ENCODE data around the gene PAFAH2.

Gene PAFAH2

DNA sequence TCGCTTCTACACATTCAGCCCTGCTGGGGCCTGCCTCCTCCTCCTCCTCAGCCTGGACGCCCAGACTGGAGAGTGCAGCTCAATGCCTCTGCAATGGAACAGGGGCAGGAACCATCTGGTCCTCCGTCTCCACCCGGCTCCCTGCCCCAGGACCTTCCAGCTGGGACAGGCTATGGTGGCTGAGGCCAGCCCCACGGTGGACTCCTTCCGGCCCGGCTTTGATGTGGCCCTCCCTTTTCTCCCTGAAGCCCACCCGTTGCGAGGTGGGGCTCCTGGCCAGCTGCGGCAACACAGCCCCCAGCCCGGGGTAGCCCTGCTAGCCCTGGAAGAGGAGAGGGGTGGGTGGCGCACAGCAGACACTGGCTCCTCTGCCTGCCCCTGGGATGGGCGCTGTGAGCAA, 25.1 kb upstream of the PAFAH2 start:
- peaks cover 8% of the 10 kb centered on the region for H3K4me1 Mint-ChIP-seq
- H3K27ac Mint-ChIP-seq, result peak overlapping the region; percentile 32
- H3K4me3 Mint-ChIP-seq, result no peak overlapping the region
- H3K9me3 Mint-ChIP-seq, result no peaks in the 10 kb centered on the region
- peaks cover 4% of the 10 kb centered on the region for H3K36me3 Mint-ChIP-seq
- ATAC-seq (no peak), DNase-seq (ENCODE audit: low spot score in 2 of 2) (no peak)

DNA sequence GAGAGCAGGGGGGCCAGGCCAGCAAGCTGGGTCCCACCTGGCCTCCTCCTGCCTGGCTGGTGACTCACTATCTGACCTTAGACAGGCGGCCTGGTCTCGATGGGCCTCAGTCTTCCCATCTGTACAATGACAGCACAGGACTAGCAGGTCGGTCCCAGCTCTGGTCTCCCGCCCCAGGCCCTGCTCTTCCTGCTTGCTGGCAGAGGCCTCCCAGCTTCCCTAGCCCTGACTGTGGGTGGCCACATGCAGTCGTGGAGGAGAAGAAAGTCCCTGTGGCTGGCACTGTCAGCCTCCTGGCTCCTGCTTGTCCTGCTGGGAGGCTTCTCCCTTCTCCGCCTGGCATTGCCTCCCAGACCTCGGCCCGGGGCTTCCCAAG, 24.5 kb upstream of the PAFAH2 start:
- Mint-ChIP-seq H3K9me3 (no peaks in the 10 kb centered on the region), H3K4me3 (no peak overlapping the region), H3K4me1 (peaks cover 8% of the 10 kb centered on the region), H3K27ac (peak overlapping the region; percentile 32), H3K36me3 (peaks cover 4% of the 10 kb centered on the region)
- no peak for ATAC-seq
- DNase-seq (ENCODE audit: low spot score in 2 of 2), result no peak

DNA sequence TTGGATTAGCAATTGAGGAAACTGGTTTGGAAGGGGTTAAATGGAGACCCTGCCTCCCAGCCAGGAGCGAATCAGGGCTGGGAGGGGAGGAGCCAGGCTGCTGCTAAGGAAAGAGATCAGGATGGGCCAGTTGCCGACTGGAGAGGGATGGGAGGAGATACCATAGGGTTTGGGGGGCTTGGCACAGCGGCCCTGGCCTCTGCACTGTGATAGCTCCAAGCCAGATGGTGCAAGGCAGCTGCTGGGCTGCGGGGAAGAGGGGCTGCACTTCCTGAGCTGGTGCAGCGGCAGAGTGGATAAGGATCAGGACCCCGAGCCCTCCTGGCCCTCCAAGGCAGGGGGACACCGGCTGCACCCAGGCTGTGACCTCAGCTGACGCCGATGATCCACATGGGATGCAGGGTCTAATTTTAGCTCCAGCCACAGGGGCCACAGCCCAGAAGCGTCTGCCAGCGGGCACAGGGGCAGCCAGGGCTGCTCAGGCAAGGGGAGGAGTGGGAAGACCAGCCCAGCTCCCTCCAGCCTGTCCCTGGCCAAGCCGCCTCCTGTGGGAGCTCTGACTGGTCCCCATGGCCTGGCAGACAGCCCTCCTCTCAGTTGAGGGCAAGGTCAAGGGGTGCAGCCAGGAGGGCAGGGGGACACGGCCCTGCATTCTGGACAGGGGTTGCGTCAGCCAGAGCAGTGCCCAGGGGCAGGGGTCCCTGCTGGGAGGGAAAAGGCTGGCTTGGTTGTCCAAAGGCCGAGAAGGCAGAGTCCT, 24.0 kb upstream of the PAFAH2 start, which contains the start of gene EXTL1:
Gene EXTL1 (plus strand): TSS at position 129 of the 757 bp plus-strand sequence. CDS start 872 bp downstream, outside the sequence.
- H3K9me3 Mint-ChIP-seq, result no peaks in the 10 kb centered on the region
- peaks cover 8% of the 10 kb centered on the region for H3K4me1 Mint-ChIP-seq
- H3K27ac Mint-ChIP-seq, result peak within 1 kb of the TSS; percentile 32
- H3K4me3 Mint-ChIP-seq, result no peak within 1 kb of the TSS
- DNase-seq (ENCODE audit: low spot score in 2 of 2) (no peak), ATAC-seq (no peak)
- peaks cover 4% of the 10 kb centered on the region for H3K36me3 Mint-ChIP-seq

DNA sequence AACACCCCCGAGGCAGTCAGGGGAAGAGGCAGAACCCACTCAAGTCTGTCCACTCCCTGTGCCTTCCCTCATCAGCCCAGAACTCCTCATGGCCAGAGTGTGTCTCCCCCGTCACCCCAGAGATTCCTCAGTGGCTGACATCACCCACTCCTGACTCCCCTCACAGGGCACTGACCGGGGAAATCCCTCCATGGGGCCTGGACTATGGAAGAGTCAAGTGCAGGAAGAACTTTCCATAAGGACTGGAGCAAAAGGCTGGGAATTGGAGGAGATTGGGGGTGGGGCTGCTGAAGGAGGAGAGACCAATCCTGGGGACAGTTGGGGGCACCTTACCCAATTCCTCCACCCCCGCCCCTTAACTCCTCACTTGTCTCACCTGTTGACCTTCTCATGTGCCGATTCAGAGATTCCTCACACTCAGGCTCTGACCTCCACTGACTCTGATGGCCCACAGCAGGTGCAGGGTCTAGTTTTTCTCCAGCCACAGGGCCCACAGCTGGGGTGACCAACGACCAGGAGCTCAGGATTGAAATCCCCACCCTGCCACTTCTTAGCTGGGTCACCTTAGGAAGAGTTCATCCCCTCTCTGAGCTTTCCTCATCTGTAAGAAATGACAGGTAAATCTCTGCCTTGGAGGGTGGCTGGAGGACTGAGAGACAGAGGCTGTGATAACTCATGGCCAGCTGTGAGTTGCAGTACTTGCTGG, 23.2 kb upstream of the PAFAH2 start:
- DNase-seq (ENCODE audit: low spot score in 2 of 2) (no peak), ATAC-seq (no peak)
- Mint-ChIP-seq H3K4me3 (no peak overlapping the region), H3K4me1 (peaks cover 8% of the 10 kb centered on the region), H3K27ac (peak overlapping the region; percentile 29), H3K9me3 (no peaks in the 10 kb centered on the region), H3K36me3 (peaks cover 4% of the 10 kb centered on the region)

DNA sequence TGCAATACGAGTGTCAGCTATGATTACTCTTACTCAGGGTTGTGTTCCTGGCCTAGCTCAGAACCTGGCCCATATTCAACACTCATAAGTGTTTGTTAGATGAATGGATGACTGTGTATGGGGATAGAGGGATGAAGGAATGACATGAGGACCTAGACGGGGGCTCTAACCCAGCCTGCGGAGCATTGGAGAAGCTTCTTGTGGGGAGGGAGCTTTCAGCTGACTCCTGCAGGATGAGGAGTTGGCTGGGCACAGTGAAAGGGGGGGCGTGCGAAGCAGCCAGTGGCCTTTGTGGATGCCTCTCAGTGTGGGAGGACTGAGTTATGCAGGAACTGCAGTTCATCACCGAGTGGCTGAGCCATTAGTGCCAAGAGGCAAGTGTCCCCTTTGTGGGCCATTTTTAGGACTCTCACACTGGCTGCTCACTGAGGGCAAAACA, 22.5 kb upstream of the PAFAH2 start:
- peaks cover 4% of the 10 kb centered on the region for H3K36me3 Mint-ChIP-seq
- no peak overlapping the region for H3K4me3 Mint-ChIP-seq
- DNase-seq (ENCODE audit: low spot score in 2 of 2), result no peak
- H3K4me1 Mint-ChIP-seq, result peaks cover 8% of the 10 kb centered on the region
- ATAC-seq, result no peak
- H3K27ac Mint-ChIP-seq, result no peak overlapping the region
- H3K9me3 Mint-ChIP-seq, result no peaks in the 10 kb centered on the region

DNA sequence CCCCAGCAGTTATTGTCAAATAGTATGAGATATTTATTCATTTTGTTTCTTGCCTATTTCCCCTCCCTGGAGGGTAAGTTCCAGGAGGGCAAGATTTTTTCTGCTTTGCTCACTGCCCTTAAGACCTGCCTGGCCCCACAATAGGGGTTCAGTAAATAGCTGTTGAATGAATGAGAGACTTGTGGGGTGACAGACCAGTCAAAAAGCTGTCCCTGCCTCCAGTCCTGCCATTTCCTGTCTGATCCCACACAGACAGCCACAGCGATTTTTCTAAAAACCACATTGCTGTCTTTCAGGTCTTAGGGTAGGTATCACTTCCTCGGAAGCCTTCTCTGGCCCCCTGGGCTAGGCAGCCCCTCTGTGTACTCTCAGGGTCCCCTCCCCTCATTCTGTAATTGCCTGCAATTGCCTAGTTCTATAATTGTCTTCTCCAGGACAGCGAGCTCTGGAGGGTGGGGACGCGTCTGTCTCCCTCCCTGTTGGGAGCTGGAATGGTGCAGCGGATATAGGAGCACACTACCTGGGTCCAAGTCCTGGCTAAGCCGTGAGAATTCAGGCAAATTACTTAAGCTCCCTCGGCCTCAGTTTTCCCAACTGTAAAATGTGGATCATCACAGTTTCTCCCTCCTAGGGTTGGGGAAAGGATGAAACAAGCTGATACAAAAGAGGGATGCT, 21.9 kb upstream of the PAFAH2 start:
- Mint-ChIP-seq H3K27ac (no peak overlapping the region), H3K9me3 (no peaks in the 10 kb centered on the region), H3K4me1 (peaks cover 8% of the 10 kb centered on the region), H3K36me3 (peaks cover 4% of the 10 kb centered on the region), H3K4me3 (no peak overlapping the region)
- ATAC-seq (no peak), DNase-seq (ENCODE audit: low spot score in 2 of 2) (no peak)

DNA sequence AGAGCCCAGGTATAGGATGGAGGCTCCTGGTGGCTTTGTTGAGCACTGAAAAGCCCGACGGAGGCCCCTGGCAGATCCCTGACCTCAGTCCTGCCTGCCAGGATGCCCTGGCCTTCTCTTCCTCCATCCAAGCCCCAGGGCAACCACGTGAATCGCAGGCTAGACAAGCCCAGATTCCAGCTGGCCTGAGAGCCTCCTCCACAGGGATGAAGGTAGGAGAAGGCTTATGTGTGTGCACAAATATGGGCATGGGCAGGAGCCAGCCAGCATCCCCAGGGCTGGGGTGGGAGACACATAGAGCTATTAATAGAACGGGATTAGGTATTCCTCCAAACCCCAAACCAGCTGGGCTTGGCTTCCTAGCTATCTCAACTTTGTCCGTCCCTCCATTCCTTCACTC, 19.7 kb upstream of the PAFAH2 start:
- H3K9me3 Mint-ChIP-seq, result no peaks in the 10 kb centered on the region
- no peak overlapping the region for H3K4me3 Mint-ChIP-seq
- H3K36me3 Mint-ChIP-seq, result peaks cover 4% of the 10 kb centered on the region
- peaks cover 8% of the 10 kb centered on the region for H3K4me1 Mint-ChIP-seq
- ATAC-seq, result no peak
- H3K27ac Mint-ChIP-seq, result no peak overlapping the region
- no peak for DNase-seq (ENCODE audit: low spot score in 2 of 2)

DNA sequence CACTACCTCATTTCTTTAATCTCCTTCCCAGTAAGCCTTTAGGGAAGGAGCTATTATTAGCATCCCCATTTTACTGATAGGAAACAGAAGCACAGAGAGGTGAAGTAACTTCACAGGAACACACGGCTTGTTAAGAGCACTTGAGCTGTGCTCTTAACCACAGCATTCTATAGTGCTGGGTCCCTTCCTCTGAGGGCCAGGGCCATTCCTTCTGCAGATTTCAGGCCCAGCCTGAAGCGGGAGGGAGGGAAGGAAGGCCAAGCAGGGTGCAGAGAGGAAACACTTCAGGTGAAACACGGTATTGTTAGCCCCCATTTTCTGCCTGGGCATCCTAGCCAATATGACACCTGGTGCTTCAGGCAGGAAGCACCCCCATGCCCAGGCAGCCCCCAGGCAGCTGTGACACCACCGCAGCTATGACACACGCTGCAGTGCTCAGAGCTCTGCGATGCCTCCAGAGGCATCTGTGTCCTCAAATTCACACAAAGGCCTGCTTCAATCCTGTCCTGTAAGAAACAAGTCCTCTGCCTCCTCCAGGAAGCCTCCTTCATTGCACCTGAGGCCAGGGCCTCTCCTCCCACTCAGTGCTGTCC, 19.2 kb upstream of the PAFAH2 start:
- Mint-ChIP-seq H3K36me3 (peaks cover 4% of the 10 kb centered on the region), H3K9me3 (no peaks in the 10 kb centered on the region), H3K27ac (no peak overlapping the region), H3K4me1 (peaks cover 8% of the 10 kb centered on the region), H3K4me3 (no peak overlapping the region)
- no peak for DNase-seq (ENCODE audit: low spot score in 2 of 2)
- ATAC-seq, result no peak

DNA sequence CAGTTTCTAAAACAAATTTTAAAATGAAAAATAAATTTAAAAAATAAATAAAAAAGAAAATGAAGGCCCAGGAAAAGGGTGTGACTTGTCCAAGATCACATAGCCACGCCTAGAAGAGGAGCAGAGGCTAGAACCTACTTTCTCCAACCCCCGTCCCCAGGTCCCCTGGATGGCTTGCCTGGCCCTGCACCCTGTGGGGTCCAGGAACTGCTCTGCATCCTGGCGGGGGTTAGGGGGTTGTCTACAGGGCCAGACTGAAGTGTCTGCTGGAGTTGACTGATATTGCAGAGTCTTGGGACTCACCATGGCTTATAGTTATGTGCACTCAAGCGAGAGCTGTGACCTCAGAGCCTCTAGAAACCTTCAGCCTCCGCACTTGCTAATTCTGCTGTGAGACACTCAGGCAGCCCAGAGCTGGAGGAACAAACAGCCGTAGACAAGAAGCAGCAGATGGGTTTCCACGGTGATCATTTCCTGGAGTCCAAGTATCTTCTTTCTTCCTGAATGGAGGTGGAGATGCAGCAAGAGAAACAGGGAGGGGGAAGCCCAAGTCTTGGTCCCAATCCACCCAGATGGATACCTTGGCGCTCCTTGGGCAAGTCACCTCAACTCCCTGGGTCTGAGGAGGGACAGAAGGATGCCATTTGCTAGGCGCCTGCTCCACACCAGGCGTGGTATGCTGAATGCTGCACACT, 18.5 kb upstream of the PAFAH2 start:
- H3K4me3 Mint-ChIP-seq, result no peak overlapping the region
- ATAC-seq (no peak), DNase-seq (ENCODE audit: low spot score in 2 of 2) (no peak)
- H3K9me3 Mint-ChIP-seq, result no peaks in the 10 kb centered on the region
- H3K36me3 Mint-ChIP-seq, result peaks cover 4% of the 10 kb centered on the region
- H3K27ac Mint-ChIP-seq, result no peak overlapping the region
- H3K4me1 Mint-ChIP-seq, result peaks cover 8% of the 10 kb centered on the region

DNA sequence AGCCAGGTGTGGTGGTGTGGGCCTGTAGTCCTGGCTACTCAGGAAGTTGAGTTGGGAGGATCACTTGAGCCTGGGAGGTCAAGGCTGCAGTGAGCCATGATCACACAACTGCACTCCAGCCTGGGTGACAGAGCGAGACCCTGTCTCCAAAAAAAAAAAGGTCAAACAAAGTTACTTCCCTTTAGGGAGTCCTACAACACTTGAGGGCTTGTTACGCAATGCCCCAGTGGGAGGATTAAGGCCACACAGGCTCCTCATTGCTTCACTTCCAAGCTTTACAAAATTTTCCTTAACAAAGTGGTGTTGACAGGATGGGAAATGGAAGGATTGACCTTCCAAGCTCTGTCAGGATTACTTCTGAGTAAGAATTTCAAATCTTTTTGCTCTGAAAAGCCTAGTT, 17.5 kb upstream of the PAFAH2 start:
- Mint-ChIP-seq H3K9me3 (no peaks in the 10 kb centered on the region), H3K27ac (no peak overlapping the region), H3K4me3 (no peak overlapping the region), H3K36me3 (peaks cover 4% of the 10 kb centered on the region), H3K4me1 (peaks cover 8% of the 10 kb centered on the region)
- no peak for DNase-seq (ENCODE audit: low spot score in 2 of 2)
- no peak for ATAC-seq

DNA sequence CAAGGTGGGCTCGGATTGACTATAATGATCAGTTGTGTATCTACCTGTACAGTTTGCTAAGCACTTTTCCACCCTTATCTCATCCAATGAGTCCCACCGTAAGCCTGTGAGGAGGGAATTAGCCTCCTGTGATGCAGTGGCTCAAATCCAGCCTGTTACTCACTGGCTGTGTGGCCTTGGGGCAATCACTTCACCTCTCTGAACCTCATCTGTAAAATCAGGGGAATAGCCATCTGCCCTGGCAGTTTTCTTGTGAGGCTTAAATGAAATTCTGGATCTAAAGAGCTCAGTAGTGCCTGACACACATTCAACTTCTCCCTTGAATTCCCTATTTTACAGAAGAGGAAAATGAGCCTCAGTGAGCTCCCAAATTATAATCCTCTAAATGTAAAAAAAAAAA, 16.3 kb upstream of the PAFAH2 start:
- Mint-ChIP-seq H3K4me3 (no peak overlapping the region), H3K9me3 (no peaks in the 10 kb centered on the region), H3K36me3 (peaks cover 4% of the 10 kb centered on the region), H3K27ac (no peak overlapping the region), H3K4me1 (peaks cover 5% of the 10 kb centered on the region)
- DNase-seq (ENCODE audit: low spot score in 2 of 2), result no peak
- no peak for ATAC-seq

DNA sequence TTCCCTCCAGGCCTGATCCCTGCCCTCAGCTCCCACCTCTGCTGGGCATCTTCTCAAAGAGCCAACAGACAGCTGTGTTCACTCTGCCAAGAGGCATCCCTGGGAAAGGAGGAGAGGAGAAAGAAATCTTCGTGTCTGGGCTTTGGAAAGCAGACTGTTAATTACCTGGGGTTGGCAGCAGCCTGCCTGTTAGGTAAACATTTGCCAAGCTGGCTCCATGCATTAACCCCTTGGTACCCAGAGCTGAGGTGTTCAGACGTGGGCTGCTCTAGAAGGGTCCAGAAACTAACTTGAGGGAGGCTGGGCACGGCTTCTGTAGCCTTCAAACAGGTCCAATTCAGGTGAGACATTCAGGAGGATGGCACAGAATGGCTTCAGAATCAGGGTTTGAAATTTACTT, 15.0 kb upstream of the PAFAH2 start:
- no peak overlapping the region for H3K27ac Mint-ChIP-seq
- DNase-seq (ENCODE audit: low spot score in 2 of 2), result no peak
- H3K9me3 Mint-ChIP-seq, result no peaks in the 10 kb centered on the region
- H3K4me3 Mint-ChIP-seq, result no peak overlapping the region
- H3K4me1 Mint-ChIP-seq, result peaks cover 5% of the 10 kb centered on the region
- no peaks in the 10 kb centered on the region for H3K36me3 Mint-ChIP-seq
- ATAC-seq, result no peak

DNA sequence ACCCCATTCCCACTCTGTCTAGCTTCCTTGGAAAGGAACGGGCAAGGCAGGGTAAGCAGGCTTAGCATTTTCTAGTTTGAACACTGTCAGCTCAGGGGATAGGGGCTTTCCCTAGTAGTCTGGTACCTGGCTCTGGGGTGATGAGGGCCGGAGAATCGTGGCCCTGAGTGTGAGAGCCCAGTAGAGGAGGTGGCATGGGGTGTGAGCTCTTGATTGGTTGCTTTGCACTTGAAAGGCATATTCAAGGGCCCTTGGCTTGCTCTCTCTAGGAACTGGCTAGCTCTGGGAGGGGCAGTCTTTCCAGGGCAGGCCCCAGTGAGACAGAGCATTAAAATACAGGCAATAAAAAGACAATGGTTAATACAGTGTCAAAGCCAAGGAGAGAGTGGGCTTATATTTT, 13.0 kb upstream of the PAFAH2 start:
- DNase-seq (ENCODE audit: low spot score in 2 of 2) (no peak), ATAC-seq (no peak)
- Mint-ChIP-seq H3K36me3 (no peaks in the 10 kb centered on the region), H3K4me3 (no peak overlapping the region), H3K9me3 (no peaks in the 10 kb centered on the region), H3K27ac (no peak overlapping the region), H3K4me1 (peaks cover 5% of the 10 kb centered on the region)

DNA sequence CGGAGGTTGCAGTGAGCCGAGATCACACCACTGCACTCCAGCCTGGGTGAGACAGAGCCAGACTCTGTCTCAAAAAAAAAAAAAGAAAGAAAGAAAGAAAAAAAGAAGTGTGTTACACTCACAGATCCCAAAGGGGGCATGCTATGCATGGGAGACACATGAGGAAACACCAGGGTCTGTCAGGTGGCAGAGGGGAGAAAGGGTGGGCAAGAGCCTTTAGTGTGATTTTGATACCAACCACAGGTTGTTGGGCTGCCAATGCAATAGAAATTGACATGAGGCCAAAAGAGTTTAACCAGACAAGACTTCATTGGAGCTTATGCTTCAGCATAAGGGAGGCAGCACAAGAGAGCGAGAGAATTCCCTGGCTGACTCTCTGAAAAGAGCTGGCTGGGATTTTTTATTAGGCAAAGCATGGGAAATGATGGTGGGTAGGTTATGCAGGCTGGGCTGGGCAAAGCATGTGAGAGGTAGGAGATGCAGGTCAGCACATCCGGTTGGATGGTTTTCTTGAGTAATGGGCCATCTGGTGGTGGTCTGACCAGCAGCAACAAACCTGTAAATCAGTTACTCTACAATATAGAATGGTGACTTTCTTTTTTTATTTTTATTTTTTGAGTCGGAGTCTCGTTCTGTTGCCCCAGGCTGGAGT, 12.1 kb upstream of the PAFAH2 start:
- H3K36me3 Mint-ChIP-seq, result no peaks in the 10 kb centered on the region
- H3K4me3 Mint-ChIP-seq, result no peak overlapping the region
- H3K27ac Mint-ChIP-seq, result peak overlapping the region; percentile 75
- H3K9me3 Mint-ChIP-seq, result no peaks in the 10 kb centered on the region
- ATAC-seq (no peak), DNase-seq (ENCODE audit: low spot score in 2 of 2) (no peak)
- peaks cover 5% of the 10 kb centered on the region for H3K4me1 Mint-ChIP-seq

Data from stimulated activated effector memory CD8-positive, alpha-beta T cell treated with anti-CD3 and anti-CD28 coated beads, Interleukin-12 subunit alpha, Interleukin-12 subunit beta, amount 100 ng/mL, for 72 hours (primary cell).